Activated CD8-positive, alpha-beta memory T cell treated with anti-CD3 and anti-CD28 coated beads, Interleukin-2, amount 50 U/mL, for 24 hours (primary cell): Measurements from ENCODE around the gene PACSIN1.
"Not testable (repeated sequence)": the region's sequence is repeated elsewhere in the genome, so short reads cannot be mapped to it uniquely, and the experiment has no call there.

Experiments used
- DNase-seq: peaks from one replicate; pipeline ENCODE4 v3.0.0-alpha.2; 2020; ENCODE audit errors: extremely low read depth

PACSIN1 gene

DNA sequence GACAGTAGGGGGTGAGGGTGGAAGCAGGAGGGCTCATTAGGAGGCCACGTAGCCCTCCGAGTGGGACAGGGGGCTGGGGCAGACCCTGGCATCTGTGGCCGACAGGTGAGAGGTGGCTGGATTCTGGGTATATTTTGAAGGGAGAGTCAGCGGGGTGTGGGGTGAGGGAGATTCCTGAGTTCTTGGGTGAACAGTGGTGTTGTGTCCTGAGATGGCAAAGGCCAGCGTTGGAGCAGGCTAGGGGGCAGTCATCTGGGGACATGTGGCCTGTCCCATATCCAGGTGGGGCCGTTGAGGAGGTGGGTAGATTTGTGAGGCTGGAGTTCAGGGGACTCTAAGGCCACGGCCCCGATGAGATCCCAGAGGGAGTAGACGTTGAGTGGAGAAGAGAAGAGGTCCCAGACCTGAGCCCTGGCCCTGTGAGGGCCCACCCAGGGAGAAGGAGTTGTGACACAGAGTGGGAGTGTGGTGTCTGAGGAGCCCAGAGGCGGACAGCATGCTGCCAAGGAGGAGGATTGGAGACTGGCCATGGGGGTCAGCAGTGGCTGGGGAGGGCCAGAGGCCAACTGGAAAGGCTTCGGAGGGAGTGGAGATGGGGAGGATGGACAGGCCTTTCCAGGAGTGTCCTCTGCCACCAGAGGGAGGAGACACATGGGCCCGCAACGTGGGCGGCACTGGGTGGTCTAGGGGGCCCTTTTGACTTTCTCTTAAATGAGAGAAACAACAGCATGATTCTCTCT is 19.6 kb downstream of the PACSIN1 start:
- DNase-seq: no peak

DNA sequence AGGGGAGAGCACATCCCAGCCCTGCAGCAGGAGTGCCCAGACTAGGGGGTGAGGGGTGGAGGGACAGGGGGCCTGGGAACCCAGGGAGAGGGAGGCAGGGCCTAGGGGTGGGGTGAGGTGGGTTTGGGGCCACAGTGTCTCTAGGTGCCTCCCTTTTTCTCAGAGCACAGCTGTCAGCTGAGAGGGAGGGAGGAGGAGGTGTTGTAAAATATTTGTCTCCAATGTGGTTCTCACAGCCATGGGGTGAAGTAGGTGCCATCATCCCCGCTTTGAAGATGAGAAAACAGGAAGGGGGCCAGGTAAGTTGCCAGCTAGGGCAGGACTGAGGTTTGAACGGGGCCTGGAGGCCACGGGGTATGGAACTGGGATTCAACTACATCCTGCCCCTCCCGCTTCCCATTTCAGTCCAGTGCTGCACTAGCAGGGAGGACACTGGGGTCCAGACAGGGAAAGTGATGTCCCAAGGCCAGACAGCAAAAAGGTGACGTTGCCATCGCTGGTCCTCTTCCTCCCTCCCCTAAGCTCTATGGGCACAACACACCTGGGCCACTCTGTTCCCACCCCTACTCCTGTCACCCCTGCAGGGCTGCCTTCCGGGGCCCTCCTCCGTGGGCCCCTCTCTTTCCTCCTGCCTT is 20.3 kb downstream of the PACSIN1 start:
- DNase-seq: no peak

DNA sequence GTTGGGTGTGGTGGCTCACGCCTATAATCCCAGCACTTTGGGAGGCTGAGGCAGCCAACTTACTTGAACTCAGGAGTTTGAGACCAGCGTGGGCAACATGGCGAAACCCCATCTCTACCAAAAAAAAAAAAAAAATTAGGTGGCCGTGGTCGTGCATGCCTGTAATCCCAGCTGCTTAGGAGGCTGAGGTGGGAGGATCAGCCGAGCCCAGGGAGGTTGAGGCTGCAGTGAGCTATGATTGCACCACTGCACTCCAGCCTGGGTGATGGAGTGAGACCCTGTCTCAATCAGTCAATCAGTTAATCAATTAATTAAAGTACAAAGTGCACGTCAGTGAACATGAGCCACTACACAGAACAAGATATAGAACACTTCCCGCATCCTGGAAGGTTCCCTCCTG is 21.0 kb downstream of the PACSIN1 start:
- not testable (repeated sequence) for DNase-seq

DNA sequence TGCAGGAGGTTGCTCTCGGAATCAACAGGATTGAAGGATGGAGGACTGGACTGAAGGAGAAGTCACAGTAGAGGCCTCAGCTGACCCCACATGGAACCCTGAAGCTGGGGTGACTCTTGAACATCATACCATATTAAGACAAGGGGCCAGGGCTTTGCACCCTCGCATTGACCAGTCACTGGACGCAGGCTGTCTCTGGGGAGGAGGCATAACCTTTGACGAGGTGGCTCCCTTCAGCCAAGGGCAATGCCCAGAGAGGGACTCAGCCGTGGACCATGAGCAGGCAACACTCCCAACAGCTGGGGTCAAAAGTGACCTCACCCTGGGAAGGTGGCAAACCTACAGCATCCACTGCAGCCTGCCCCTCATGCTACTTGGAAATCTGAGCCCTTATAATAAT is 21.7 kb downstream of the PACSIN1 start:
- DNase-seq: no peak

DNA sequence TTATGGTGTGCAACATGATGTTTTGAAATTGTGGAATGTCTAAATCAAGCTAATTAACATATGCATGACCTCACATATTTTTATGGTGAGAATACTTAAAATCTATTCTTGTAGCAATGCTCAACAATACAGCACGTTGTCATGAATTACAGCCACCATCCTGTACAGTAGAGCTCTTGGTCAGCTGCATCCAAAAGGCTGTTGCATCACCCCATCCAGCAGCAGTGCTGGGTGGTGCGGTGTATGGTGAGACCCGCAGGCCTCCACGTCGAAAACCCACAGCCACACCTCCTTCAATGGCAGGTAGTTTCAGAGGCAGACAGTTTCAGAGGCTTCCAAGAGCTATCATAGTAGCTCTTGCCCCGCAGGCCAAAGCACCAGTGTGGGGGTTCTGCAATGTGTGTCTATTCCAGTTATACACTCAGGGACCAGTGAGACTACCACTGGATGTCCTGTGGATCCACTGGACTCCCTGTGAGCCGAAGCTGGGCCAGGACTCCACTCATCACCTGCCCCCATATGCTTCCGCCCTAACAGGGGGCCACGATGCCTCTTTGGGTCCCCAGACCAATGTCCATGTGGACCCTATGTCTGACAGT is 23.4 kb downstream of the PACSIN1 start:
- no peak for DNase-seq

DNA sequence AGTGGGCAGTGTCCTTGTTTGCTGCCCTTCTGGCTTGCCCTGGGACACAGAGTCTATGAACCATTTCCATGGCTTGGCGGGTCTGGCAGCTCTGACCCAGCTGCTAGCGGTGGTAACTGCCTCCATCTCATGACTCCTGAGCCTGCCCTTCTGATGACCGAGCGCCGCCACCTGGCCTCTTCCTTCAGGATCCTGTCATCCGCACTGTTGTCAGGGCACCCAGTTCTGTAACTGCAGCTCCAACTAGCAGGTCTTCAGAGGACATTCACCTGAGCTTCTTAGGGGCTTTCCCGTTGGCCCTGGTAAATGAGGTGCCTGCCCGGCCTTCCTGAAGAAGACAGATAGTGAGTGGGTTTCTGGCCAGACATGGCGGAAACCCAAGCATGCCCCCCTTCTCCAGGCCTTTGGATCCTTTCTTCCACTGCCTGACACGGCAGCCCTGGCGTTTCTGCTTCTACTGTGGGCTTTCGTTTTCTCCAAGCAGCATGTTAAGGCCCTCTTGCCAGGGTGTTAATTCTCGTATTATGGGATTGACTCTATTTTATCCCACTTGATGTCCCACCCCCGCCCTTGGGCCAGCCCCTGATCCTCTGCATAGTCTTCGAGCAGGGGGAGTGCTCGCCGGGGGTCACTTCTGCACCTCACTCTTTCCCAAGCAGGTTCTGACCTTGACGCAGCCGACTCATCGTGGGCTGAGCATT is 24.7 kb downstream of the PACSIN1 start:
- DNase-seq: no peak

DNA sequence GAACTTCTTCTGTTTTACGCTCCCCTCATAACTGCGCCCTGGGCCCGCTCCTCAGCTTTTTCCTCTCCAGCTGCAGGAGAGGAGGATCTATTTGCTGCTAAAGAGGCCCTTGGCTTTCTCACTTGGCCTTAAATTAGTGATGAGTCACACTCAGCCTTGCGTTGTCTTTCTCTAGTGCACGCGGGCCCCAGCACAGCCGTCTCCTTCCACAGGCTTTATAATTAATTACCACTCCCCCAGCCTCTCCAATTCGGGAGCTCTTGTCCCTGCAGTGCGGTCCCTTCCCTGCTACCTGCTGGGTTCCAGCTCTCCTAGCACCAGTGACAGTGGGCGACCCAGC is 25.2 kb downstream of the PACSIN1 start:
- no peak for DNase-seq

DNA sequence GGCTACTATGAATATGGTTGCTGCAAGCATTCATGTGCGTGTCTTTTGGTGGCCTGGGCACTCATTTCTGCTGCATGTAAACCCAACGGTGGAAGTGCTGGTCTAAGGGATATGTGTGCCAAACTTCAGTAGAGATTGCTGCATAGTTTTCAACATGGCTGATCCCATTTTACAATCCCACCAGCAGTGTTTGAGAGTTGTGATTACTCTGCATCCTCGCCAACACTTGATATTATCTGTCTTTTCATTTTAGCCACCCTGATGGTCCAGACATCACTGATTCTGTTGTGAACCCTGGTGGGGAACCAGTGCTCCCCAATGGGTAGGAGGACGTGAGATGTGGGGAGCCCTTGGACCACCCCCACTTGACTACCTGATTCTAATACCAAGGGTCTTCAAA is 27.5 kb downstream of the PACSIN1 start:
- no peak for DNase-seq

DNA sequence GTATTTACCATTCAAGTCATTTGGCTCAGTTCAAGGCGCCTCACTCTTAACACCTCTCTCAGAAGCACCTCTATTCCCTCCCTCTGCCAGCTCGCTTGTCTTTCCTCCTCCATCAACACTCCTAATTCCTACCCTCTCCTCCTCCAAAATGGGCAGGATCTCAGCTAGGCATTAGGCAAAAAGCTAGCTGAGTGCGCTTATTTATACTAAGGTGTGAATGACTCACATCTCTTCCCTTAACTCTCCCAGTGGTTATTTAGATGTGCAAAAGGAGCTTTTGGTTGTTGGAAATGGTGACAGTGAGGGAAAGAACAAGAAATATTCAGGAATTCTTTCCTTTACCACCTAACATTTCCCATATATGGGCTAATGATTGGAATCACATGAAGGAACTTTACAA is 29.1 kb downstream of the PACSIN1 start:
- DNase-seq: no peak

DNA sequence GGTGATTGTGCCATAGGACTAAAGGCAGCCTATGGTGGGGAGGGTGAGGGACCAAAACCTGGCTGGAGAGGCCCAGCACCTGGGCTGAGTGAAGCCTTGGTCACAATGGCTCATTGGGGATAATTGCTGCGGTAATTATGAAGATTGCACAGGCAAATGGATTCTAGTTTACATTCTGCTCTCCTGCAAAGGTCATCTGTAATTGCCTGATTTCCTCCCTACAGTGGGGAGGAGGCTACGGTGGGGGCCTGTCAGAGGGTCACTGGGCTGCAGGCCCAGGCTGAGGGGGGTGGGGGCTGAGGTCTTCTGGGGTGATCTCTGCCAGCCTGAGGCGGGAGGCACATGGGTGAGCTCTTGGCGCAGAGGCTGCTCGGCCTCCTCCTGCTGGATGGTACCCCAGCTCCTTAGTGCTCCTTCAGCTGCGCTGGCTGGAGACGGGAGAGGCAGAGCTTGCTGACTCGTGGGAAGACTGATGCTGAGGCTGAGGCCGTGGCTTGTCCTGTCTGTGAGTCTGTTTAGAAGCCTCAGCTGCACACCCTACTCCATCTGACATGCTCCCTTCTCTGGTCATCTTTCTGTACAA is 30.3 kb downstream of the PACSIN1 start:
- no peak for DNase-seq

DNA sequence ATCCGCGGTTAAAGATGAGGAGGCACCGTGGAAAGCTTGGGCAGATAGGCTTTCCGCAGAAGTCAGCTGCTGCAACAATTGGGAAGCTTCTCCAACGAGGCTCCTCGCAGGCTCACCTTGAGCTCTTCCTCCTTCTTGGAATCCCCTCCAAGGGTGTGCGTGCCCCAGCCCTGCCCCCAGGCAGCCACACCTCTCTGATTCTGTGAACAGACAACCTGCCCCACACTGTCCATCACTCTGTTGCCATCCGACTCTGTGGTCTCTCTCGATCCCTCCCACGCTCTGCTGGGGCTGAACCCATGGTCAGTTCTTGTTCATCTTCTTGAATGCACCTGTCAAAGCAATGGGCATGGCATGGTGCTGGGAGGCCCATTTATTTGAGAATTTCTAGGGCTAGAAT is 31.5 kb downstream of the PACSIN1 start:
- DNase-seq: no peak

DNA sequence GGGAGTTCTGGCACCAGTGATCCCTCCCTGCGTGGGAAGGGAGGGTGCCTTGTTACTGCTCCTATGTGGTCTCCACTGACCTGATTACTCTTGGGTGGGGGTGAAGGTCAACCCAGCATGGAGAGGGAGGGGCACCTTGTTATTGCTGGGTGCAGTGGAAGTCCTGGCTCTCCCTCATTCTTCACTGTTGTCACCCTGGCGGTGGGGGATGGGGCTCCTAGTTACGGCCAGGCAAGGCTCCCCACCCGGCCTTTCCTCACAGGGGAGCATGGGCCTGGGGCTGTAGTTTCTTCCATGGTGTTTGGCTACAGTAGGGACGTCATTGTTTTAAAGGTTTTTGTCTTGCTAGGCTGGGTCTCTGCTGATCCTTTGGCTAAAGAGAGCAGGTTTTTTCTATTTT is 40.8 kb downstream of the PACSIN1 start:
- DNase-seq: no peak

DNA sequence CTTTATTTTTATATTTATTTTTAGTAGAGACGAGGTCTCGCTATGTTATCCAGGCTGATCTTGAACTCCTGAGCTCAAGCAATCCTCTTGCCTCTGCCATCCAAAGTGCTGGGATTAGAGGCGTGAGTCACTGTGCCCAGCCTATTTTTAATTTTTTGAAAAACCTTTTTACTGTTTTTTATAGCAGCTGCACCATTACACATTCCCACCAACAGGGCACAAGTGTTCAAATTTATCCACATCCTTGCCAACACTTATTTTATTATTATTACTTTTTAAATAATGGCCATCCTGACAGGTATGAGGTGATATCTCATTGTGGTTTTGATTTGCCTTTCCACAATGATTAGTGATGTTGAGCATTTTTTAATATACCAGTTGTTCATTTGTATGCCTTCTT is 42.5 kb downstream of the PACSIN1 start:
- no peak for DNase-seq

DNA sequence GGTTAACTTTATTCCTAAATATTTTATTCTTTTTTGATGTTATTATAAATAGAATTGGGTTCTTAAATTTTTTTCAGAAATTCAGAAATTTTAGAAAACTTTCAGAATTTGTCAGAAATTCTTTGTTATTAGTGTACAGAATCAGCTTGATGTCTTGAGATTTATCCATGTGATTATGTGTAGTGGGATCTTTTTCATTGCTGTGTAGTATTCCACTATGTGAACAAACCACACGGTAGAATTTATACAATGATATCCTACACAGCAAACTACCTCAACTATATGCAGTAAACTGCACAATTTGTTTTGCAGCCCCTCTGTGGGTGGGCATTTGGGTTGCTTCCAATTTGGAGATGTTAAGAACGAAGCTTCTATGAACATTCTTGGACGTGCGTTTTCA is 43.9 kb downstream of the PACSIN1 start:
- no peak for DNase-seq

DNA sequence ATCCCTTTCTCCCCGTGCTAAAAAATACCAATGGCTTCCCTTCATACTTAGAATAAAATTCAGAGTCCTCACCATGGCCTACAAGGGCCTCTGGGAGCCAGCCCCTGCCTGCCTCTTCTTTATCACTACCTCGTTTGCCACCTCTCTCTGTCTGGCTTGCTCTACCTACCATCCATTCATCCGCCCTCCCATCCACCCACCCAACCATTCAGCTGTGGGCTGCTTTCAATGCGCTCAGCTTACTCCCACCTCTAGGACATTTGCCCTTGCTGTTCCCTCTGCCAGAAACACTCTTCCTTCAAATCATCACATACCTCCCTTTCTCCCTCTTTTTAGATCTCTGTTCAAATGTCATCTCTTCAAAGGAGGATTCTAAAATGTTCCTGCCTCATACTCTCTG is 44.4 kb downstream of the PACSIN1 start:
- DNase-seq: no peak

DNA sequence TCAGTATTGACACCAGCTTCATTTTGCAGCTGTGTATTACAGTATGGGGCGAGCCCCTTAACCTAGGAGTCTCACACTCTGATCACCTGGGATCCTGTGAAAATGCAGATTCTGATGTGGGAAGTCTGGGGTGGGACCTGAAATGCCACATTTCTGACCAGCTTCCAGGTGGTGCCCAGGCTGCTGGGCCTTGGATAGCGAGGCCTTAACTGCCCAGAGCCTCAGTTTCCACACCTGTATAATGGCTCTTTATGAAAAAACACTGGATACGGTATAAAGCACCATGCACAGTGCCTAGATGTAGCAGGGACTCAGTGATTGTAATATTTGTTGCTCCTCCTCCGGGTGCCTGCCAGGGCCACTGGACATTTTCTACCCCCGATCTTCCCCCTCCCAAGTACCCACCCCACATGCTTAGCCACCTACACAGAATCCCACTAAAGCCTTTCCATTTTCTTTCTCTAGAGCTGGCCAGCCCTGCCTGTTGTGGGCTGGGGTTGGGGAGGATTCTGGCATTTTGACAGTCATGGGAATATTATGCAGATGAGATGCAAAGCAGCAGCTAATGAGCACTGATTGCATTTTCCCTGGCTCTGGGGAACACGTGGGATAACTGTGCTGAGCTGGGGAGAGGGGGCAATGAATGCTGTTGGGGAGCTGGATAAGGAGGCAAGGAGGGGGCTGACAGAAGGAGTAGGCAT is 45.5 kb downstream of the PACSIN1 start:
- no peak for DNase-seq

DNA sequence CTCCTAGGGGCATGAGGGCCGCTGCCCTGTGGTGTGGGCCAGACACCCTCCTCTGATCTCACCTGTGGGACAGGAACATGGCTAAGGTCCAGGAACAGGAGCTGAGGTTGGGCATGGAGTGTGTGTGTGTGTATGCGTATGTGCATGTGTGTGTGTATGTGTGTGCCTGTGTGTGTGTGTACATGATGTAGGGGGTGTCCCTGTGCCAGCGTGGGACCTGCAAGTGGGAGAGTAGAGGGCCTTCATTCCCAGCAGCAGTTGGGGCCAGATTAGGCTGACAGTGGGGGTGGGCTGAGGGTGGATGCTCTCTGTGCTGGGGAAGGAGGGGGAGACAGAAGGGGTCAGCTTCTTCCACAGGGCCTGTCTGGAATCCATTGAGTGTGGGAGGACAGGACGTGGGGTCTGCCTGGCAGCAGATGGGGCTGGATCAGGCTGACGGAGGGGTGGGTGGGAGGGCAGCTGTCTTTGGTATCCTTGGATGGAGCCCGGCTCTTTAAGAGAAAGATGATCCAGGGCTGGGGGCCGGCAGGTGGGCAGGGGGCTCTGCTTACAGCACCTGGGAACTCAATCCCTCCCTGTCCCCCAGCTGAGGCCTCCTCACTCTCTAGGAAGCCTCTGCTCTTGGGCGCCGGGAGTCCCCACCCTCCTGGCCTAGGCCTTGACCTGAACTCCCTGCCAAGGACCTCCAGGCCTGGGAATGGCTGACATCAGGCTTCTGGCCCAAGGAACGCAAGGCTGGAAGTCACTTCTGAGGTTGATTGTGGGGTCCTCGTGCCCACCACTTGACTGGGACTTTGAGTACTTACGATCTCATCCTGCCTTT is 46.2 kb downstream of the PACSIN1 start:
- DNase-seq: no peak

DNA sequence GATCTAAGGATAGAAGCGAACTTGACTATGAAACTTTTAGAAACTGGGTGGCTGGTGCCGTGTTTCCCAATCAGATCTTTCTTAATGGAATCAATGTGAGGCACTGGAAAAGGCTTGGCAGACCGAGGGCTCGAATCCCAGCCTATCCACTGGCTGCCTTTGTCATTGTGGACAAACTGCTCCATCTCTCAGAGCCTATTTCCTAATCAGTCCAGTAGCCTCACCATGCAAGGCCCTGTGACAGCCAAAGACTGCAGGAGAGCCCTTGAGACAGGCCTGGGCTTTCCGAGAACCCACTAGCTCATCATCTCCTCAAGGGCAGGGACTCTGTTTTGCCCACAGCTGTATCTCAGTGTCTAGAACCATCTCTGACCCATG is 46.9 kb downstream of the PACSIN1 start:
- DNase-seq: no peak

DNA sequence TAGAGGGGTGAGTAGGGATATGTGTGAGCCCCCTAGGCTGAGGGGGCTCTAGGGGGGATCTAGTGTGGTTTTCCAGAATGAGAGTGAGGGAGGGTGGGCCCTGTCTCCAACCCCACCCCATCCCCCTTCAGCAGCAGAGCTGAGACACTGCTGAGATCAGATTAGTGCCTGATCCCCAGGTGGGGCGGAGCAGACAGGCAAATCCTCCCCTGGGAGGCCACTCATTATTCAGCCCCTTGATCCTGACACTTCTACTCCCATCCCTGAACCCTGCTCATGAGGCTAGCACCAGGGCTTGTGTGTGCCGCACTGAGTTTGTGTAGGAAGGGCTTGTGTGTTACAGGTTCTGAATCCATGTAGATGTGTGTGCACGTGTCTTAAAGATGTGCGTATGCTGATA is 47.8 kb downstream of the PACSIN1 start:
- DNase-seq: no peak

DNA sequence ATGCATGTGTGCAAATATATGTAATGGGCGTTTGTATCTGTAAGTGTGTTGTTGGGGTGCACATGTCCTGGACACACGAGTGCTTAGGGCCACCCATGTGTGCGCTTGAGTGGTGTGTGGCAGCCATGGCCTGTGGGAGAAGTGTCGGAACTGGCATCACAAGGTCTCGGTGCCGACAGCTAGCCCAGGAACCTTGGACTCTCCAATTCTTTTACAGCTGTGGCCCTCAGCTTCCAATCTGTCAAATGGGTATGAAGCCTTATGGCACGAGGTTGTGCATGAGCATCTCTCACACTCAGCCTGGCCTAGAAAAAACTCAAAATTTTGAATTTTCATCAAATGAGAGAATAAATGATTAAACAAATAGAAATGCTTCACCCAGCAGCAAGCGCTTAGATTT is 48.2 kb downstream of the PACSIN1 start:
- DNase-seq: no peak
